Measurements from ENCODE around the gene PDE4B.
A peak's percentile ranks its signal among the peaks of the same experiment; 100 is the strongest.

Gene PDE4B

DNA sequence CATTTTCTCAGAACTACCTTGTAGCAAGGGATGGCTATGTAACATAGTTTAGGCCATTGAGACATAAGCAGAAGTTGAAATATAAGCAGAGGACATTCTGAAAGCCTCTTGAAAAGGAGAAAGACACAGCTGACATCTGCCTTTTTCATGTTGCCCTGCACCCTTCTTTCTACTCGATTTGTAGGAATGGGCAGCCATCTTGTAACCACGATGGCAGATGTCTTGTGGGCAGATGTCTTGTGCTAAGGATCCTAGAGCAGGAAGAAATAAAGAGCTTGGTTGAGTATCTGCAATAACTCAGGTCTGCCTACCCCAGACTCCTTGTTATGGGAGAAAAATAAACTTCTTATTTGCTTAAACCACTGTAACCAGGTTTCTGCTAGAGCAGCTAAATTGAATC, 351.0 kb downstream of the PDE4B start:
- no peak for DNase-seq

DNA sequence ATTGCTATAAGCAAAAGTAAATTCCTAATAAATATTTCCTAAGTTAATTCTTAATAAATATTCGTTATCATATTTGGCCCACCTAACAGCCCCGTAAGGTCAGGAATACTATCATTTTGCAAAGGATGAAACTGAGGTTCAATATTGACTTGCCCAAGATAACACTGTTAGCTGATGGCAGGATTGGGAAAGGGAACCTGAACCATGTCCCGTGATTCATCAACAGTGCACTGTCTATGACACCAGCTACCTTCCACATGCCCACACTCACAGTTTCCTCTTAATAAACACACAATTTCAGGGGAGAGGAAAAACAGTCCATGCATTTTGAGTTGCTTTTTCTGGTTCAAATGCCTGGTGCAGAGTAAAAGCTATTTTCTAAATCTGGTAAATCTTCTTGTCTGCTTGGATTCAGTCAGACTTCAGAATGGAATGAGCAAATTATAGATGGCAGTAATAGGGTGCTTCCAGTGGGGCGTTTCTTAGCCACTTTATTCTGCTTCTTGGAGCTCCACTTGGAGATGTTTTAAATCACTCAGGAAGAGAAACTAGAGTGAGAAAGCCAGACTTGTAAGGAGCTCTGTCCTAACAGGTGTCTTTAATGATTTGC, 354.6 kb downstream of the PDE4B start:
- DNase-seq, result no peak

DNA sequence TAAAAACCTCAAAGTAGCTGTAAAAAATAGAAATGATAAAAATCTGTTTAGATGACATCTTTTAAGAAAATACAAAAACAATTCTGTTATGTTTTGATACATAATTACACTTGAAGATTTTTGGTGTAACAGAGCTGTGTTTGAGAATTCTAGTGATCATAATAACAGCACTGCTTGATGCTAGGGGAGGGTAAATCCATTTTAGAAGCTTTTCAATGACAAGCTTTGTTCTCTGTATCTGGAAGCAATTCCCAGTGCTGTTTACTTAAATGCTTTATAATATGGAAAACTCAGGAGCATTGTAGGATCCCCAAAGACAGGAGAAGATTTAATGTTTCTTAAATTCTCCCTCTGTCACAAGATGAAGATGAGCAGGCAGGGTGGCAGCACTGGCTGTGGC, 359.3 kb downstream of the PDE4B start:
- DNase-seq, result no peak

DNA sequence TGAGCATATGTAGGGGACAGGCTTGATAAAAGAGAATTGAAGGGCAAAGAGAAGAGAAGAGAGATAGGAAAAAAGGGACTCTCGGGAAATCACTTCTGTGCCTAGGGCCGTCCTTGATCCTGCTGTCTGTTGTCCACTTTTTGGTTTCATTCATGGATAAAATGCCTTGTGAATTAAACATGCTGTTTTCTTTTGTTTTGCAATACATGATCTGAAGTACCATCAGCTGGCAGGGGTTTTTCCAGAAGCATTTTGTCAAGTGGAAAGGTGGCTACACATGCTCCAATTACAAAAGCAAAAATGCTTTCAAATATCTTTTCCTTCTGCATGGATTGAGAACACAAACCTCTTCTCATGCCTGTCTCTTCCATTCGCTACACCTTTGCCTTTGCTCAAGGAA, 361.7 kb downstream of the PDE4B start:
- DNase-seq, result no peak

DNA sequence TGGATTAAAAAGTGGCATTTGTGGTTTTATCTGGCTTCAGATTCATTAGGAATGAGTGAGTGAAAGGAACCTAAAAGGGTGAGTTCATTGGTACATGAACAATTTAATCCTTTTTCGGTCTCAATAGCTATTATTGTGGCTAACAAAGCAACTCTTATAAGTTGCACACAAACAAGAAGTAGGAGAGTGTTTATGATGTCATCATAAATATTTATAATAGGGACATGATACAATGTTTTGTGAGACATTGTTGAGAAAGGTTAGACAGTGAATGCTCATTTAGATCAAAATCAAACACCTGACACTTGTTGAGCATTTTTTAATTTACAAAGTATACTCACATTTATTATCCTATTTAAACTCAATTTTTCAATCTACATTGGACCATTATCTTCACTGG, 363.4 kb downstream of the PDE4B start:
- DNase-seq, result no peak

DNA sequence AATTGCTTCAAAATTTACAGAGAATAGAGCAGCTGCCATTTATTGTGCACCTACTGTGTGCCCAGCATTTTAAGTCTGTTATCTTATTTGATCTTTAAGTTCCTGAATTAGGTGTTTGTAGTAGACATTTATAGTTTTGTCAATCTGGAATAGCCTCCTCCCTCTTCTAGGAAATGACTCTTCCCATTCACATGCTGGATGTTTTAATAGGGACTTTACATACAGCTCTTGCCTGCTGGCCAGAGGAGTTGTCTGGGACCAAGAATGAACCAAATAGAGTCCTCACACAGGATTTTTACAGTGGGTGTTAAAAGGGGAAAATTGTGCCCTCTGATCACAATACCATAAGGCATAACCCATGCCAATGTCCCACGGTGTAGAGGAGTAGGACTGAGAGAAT, 367.1 kb downstream of the PDE4B start:
- no peak for DNase-seq

DNA sequence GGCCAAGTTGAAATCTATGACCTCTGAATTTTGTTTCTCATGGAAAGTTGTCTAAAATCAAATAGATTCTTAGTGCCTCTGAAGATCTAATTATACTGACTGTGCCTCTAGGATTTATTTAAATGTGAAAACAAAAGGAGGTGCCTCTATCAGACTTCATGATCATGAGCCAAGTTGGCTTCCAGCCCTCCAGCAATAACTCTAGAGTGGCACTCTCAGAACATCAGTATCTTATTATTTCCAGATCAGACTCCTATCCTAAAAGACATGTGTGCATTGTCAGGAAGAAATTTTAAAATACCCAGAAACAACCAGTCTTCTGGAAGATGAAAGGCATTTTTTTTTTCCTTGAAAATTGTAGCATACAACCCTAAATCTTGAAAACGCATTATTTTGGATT, 368.0 kb downstream of the PDE4B start:
- no peak for DNase-seq

DNA sequence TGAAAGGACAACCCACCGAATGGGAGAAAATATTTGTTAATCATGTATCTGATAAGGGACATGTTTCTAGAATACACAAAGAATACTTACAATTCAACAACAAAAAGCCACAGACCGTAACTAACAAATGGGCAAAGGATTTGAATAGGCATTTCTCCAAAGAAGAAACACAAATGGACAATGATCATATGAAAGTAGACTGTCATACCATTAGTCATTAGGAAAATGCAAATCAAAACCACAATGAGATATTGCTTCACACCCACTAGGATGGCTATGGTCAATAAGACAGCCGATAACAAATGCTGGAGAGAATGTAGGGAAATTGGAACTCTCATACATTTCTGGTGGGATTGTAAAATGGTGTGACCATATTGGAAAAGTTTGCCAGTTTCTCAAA, 374.1 kb downstream of the PDE4B start:
- no peak for DNase-seq

DNA sequence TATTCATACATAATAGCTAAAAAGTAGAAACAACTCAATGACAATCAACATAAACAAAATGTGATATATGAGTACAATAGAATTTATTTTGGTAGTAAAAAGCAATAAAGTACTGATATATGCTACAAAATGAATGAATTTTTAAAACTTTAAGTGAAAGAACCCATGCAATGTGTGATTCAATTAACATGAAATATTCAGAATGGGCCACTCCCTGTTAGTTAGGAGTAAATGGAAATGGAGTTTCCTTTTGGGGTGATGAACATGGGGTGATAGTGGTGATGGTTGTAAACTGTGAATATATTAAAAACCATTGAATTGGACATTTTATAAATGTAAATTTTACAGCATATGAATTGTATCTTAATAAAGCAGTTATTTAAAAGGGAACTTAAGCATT, 374.6 kb downstream of the PDE4B start:
- no peak for DNase-seq

DNA sequence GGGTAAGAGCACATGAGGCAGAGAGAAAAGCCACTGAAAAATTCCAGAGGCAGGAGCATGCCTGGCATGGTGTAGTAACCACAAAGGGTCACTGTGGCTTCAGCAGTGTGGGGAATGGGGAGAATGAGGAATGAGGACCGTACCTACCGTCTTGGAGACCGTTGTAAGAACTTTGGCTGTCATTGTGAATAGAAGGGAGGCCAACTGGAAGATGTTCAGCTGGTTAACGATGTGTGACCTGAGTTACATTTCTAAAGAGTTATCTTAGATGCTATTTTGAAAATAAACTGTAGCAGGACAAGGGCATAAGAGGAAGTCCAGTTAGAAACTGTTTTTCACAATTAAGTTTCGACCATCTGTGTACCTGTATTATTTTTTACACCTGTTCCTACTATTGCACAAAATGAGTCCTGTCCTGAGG, 375.8 kb downstream of the PDE4B start:
- DNase-seq, result no peak

DNA sequence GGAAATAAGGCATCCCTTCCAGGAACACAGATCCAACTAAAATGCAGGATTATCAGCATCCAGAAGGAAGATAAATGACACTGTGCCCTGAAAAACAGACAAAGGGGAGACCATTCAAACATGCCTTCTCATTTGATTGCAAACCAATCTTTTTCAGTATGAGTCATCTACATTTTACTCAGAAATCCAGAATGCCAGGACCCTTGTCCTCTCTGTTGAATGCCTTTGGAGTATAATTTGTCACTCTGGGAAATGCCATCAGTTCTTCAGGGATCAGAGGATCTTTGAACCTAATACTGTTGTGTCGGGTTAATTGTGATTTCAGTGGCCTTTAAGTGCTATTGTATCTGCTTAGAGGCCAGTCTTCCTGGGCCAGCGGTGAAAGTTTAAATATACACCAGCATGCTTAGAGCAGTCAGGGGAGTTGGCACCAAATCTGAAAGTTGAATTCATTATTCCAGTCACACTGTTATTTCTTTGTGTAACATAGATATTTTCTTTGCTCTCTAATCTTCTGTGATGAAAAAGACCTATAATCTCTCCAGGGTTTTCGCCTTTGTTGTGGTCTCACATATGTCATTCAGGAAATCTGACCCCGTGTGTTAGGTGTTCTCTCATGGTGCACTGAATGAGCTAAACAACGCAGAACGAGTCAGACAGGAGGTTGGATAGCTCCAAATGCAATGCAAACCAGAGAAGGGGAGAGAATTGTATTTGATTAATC, 376.4 kb downstream of the PDE4B start:
- DNase-seq, result no peak

DNA sequence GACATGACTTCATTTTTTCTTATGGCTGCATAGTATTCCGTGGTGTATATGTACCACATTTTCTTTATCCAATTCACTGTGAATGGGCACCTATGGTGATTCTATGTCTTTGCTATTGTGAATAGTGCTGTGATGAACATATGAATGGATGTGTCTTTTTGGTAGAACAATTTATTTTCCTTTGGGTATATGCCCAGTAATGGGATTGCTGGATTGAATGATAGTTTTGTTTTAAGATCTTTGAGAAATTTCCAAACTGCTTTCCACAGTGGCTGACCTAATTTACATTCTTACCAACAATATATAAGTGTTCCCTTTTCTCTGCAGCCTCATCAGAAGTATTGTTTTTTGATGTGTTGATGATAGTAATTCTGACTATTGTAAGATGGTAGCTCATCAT, 379.6 kb downstream of the PDE4B start:
- no peak for DNase-seq

DNA sequence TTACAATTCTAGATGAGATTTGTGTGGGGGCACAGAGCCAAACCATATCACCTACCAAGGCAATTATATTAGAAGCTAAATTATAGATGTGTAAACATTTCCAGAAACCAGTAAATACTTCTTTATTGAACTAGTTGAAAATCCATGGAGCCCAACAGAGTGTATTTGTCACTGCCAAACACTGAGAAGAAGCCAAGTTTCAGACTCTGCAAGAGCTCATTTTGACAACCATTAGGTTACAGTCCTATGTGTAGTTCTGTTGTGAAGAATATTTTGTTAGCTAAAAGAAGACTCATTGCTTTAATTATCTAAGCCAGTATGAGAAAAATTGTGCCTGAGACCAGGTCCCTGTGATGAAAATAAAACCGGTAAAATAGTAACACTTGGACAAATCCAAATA, 382.4 kb downstream of the PDE4B start:
- no peak for DNase-seq

DNA sequence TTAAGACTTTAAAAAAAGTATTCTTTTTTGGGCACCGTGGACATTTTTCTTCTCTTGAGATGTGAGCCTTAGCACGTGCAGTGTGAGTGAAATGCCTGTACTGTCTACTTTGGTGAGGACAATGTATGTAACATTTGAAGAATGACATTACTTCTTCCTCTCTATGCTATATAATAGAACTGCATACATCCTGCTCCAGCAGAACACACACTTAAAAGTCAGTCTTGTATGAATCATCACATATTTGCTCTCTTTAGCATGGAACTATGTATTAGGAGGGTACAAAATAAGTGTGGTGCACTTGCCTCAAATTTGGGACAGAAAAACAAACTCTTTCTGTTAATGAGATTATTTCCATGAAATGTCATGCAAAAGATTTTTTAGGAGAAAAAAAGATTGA, 382.9 kb downstream of the PDE4B start:
- DNase-seq, result no peak

DNA sequence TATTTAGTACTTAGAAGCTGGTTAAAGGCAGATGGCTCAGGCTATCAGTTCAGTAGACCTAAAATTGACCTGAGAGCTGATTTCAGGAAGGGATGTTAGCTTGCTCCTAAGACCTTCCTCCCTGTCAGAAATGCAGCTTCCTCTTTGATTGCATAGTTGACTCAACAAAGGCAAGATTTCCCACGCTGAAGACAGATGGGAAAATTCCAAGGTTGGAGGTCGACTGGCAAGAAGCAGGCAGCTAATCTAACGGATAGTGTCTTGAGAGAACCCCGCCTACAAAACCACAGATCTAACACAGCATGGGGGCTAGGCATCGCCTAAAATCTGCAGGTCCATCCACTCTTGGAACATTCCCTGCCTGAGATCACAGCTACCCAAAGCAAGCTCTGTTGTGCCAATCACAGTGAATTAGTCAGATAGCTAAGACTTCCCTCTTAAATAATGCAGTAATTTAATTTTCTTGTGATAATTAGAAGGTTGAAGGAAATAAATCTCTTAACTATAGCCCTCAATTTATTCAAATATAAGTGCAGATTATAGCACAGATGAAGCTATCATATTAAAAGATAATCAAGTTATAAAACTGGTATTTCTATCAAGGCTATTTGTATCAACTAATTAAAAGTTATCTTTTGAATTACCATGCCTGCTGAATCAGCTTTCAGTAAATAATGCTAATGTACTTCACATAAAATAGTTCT, 383.5 kb downstream of the PDE4B start:
- DNase-seq, result no peak

DNA sequence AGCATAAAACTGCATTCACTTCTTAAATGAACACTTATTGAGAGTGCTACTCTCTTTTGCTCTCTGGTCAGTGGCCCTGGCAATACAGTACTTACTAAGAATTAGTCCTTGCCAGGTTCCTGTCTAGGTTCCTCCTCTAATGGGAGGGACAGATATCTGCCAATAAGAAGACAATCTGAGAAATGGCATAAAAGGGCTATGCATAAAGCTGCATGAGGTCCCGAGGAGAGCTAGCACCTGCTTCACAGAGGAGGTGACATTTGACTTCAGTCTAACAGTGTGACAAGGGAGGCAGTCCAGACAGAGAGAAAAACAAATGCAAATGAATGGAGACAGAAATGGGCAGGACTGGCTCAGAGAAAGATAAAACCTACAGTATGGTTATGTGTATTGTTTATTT, 384.1 kb downstream of the PDE4B start:
- no peak for DNase-seq

DNA sequence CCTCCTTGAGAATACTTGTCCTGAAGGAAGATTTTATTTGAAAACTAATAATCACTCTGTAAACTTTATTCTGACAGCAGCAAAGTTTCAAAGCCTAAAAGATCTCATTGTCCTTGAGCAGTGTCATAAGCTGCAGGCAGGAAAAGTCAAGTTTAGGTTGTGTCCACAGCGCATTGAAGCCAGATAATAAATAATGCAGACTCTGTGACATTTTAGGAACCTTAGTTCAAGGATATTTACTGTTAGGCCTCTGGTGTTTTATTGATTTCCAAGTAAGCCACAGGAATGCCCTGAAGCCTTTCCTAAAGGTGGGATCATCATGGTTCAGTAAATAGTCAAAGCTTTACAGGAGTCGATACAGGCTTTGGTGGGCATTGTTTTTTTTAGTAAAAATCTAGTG, 384.8 kb downstream of the PDE4B start:
- DNase-seq, result no peak

DNA sequence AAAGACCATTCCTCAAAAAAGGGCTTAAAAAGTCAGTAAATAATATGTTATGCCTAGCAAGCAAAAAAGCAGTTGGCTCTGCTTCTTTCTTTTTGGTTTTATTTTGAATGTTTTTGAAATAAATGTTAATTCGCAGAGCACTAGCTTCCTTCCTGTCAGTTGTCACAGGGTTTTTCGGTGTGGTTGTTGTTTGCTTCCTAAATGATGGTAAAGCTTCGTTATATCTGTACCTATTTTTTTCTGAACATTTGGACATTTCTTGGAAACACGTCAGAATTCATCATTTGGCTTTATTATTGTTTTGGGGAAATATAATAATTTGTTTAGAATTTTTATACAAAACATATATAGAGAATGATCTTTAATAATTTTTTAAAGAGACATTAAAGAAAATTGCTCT, 389.3 kb downstream of the PDE4B start:
- DNase-seq, result no peak

DNA sequence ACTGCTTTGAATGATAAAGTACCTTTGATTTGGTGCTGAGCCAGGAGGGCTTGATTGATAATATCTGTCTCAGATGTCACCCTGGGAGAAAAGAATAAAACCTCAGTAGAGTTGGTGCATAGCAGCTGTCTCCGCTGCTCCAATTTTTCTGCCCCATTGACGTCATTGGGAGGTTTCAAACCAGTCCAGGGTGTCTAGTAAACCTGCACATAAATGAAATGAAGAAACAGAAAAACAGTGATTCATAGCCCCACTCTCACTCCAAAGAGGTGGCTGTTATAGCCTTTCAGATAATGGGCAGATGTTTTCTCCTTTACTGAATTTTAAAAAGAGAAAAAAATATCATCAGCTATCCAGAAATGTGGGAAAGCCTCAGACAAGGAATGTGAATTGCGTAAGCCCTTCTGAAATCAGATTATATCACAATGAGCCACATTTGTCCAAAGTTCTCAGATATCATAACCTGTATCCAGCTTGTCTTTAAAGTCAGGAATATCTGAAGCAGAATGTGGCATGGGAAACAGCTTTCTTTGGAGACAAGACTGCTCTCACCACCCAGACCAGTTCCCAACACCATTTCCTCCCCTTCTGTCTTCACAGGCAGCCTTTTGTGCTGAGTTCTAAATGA, 390.0 kb downstream of the PDE4B start:
- DNase-seq, result peak; percentile 22 to 53

DNA sequence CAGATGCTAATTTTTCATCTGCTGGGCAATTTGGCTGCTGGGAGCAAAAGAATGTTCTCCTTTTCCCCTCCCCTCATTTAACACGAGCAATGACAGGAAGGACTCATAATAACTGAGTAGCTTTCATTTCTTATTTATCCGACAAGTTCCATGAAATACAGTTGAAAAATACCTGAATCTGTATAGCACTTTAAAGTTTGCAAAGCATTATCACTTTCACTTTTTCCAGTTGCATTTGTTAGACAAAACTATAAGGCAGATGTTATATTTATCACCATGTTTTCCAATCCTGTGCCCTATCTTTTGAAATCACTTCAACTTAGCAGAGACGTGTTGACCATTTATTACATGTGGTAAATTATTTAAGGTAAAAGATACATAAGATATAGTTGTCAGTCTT, 390.7 kb downstream of the PDE4B start:
- DNase-seq, result no peak

DNA sequence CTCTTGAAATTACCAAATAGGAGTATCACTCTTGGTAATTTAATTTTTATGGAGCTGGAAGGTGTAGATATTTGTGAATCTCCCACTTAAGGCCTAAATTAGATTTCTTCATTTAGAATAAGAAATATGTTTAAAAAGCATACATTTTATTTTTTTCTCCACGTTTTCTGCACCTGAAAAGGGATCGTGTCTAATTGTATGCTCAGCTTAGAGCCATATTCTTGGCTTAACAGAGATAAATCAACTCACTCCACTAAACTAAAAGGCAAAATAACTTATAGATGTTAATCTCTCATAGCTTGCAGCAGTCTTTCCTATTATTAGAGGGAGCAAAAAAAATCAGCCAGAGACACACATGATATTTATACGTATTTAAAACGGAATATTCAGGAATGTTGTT, 404.4 kb downstream of the PDE4B start:
- DNase-seq, result no peak

DNA sequence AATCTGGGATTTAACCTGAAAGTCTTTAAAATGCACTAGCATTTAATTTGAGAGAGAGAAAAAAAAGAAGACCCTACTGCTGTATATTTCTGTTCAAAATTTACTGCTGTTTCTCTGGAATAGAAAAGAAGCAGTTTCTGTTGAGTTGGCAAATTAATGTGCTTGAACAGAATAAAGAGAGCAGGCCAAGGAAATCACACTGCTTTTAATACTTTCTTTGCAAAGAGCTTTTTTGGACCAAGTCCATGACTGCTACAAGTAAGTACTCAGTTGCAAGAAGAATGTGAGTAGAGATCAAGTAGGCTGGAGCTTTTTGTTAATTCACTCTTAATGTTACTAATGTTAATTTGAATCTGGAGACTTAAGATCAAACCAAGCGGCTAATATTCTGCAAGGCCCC, 405.1 kb downstream of the PDE4B start:
- no peak for DNase-seq

DNA sequence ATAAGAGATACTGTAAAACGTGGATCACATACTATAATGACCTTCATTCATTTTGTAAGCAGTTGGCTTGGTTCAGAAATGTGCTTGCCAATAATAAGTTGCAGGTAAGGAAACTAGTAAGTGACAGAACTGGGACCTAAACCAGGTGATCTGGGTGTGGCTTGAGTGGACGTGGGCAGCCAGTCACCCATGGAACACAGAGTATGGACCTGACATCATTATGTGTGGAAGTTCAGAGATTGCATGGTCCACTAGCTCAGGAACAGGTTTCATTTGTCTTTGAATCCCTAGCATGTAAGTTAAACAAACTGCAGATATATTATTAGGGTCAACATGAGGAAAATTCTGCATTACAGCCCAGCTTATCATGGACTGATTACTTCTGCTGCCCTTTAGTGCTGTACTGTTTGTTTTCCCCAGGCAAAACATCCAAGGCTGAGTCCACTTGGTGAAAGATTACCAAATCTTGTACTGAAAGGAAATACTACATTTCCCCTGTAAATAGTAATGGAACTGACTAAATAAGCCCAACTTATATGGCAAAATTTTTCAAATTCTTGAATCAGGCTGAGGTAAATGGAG, 414.0 kb downstream of the PDE4B start:
- no peak for DNase-seq

DNA sequence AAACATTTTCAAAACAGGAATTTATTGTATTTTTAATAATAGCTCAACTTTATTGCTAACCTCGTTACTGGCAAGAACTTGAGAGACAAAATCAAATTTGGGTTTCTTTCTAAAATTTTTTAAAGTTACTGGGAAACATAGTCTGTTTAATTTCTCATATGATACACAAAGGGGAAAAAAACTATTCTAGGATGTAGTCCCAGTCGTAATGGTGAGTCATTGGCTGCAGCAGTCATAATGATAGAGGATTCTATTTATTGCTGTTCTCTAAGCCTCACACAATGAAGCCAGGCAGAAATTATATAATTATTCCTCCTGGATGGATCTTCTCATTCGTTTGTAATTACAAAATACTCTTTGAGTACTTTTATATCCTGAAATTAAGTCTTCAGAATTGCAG, 414.8 kb downstream of the PDE4B start:
- no peak for DNase-seq
